GM21526 (cell line): ENCODE results near the gene ACSM2A.
"Not testable (repeated sequence)": the region's sequence is repeated elsewhere in the genome, so short reads cannot be mapped to it uniquely, and the experiment has no call there.

Experiments used
- ATAC-seq: cut with Tn5 transposase; IDR thresholded peaks from one replicate; pipeline ENCODE4 v1.9.1; 2021; ENCODE audit warnings: moderate library complexity; ENCODE audit not compliant: unreplicated experiment, low FRiP score

ACSM2A gene

GRCh38 chr16:20536669-20537068, 85.3 kb downstream of the ACSM2A start:
- not testable (repeated sequence) for ATAC-seq
